Skeletal muscle satellite cell (primary cell): Measurements from ENCODE around the gene ADH7.
"Not testable (repeated sequence)": the region's sequence is repeated elsewhere in the genome, so short reads cannot be mapped to it uniquely, and the experiment has no call there.

Experiments
- H3K27me3 ChIP-seq: 2 replicates; pipeline ENCODE4 v1.7.0; 2013; ENCODE audit warnings: low read length; ENCODE audit not compliant: control insufficient read depth, insufficient read depth
- H3K36me3 ChIP-seq: 2 replicates; pipeline ENCODE4 v1.7.0; 2013; ENCODE audit warnings: mild to moderate bottlenecking, control low read depth, low read length; ENCODE audit not compliant: insufficient read depth
- H3K4me1 ChIP-seq: 2 replicates; pipeline ENCODE4 v1.7.0; 2013; ENCODE audit warnings: low read length; ENCODE audit not compliant: control insufficient read depth, insufficient read depth
- H3K4me2 ChIP-seq: 2 replicates; pipeline ENCODE4 v1.7.0; 2013; ENCODE audit warnings: mild to moderate bottlenecking, low read length
- H3K4me3 ChIP-seq: 2 replicates; pipeline ENCODE4 v1.7.0; 2013; ENCODE audit warnings: low read length
- H3K9ac ChIP-seq: 2 replicates; pipeline ENCODE4 v1.7.0; 2013; ENCODE audit warnings: mild to moderate bottlenecking, low read depth, low read length, moderate library complexity
- H3K9me3 ChIP-seq: replicated peaks from 2 replicates; pipeline ENCODE4 v1.7.0; 2013; ENCODE audit warnings: mild to moderate bottlenecking, control low read depth, low read length

ADH7 gene

GRCh38 chr4:99414902-99415301 is 20.2 kb downstream of the ADH7 start:
- not testable (repeated sequence) for H3K4me1 ChIP-seq, H3K4me2 ChIP-seq, H3K9me3 ChIP-seq, H3K4me3 ChIP-seq, H3K9ac ChIP-seq, H3K27me3 ChIP-seq, H3K36me3 ChIP-seq

DNA sequence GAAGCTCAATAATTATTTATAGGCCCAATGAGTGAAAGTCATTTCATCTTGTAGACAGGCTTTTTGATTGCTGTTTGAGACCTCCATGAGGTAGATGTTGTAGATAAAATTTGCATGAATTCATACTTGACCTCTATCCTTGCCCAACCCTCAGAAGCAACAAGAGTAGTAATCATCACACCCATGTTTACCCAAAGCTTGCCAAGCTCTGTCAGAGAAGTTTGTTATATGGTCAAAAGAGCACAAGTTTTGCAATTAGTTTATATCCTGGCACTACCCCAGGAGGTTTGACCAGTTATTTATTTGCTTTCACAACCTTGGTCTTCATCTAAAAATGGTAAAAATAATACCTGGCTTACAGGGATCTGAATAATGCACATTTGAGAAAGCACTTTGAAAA is 20.7 kb downstream of the ADH7 start:
- Histone ChIP-seq H3K9me3 (no peaks in the 10 kb centered on the region), H3K36me3 (no peaks in the 10 kb centered on the region), H3K9ac (no peak overlapping the region), H3K27me3 (no peaks in the 10 kb centered on the region), H3K4me3 (no peak overlapping the region), H3K4me2 (no peak overlapping the region), H3K4me1 (no peaks in the 10 kb centered on the region)

DNA sequence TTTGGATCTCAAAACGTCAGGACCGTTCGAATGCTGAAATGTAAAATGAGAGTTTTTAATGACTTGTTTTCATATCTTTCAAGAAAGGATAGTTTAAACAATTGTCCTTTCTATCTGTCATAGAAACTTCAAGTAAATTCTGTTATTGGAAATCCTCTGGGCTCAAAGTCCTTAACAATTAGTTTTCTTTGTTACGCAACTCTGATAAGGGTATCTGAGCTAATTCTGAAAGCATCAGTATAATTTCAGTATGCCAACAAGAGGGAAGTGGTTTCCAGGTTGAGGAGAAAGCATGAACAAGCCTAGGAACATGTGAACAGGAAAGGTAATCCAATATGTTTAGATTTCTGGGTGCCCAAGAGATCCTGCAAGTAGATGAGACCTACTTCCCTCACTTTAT is 22.0 kb downstream of the ADH7 start:
- no peaks in the 10 kb centered on the region for H3K4me1 ChIP-seq
- no peak overlapping the region for H3K4me2 ChIP-seq
- H3K9me3 ChIP-seq, result no peaks in the 10 kb centered on the region
- no peak overlapping the region for H3K9ac ChIP-seq
- H3K36me3 ChIP-seq, result no peaks in the 10 kb centered on the region
- no peak overlapping the region for H3K4me3 ChIP-seq
- H3K27me3 ChIP-seq, result no peaks in the 10 kb centered on the region

- no peaks in the 10 kb centered on the region for H3K4me1 ChIP-seq
- H3K36me3 ChIP-seq, result no peaks in the 10 kb centered on the region
- H3K4me2 ChIP-seq, result no peak overlapping the region
- no peaks in the 10 kb centered on the region for H3K27me3 ChIP-seq
- H3K9ac ChIP-seq, result no peak overlapping the region
- no peak overlapping the region for H3K4me3 ChIP-seq
- H3K9me3 ChIP-seq, result no peaks in the 10 kb centered on the region
These were observed 24.1 kb downstream of the ADH7 start for GRCh38 chr4:99411041-99411440.

DNA sequence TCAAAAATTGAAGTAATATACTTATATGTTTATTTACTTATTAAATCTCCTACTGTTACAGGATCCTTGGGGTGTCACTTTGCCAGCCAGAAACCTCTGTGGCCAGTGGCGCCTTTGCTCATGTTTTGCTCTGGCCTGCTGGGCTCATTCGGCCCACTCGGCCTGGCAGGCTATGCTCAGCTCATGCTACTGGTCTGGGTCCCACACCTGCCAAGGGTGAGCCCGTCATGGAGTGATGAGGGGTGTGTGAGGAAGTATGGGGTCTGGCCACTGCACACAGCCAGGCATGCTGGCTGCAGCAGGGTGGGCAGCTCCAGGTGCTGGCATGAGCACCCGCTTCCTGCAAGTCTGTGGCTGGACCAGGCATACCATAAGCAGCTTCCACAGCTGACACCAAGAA is 25.1 kb downstream of the ADH7 start:
- H3K36me3 ChIP-seq, result no peaks in the 10 kb centered on the region
- no peak overlapping the region for H3K9ac ChIP-seq
- peaks cover 4% of the 10 kb centered on the region for H3K4me1 ChIP-seq
- no peaks in the 10 kb centered on the region for H3K9me3 ChIP-seq
- no peak overlapping the region for H3K4me3 ChIP-seq
- no peaks in the 10 kb centered on the region for H3K27me3 ChIP-seq
- no peak overlapping the region for H3K4me2 ChIP-seq

- no peaks in the 10 kb centered on the region for H3K9me3 ChIP-seq
- H3K9ac ChIP-seq, result no peak overlapping the region
These were observed 26.8 kb downstream of the ADH7 start for GRCh38 chr4:99408346-99408745.

DNA sequence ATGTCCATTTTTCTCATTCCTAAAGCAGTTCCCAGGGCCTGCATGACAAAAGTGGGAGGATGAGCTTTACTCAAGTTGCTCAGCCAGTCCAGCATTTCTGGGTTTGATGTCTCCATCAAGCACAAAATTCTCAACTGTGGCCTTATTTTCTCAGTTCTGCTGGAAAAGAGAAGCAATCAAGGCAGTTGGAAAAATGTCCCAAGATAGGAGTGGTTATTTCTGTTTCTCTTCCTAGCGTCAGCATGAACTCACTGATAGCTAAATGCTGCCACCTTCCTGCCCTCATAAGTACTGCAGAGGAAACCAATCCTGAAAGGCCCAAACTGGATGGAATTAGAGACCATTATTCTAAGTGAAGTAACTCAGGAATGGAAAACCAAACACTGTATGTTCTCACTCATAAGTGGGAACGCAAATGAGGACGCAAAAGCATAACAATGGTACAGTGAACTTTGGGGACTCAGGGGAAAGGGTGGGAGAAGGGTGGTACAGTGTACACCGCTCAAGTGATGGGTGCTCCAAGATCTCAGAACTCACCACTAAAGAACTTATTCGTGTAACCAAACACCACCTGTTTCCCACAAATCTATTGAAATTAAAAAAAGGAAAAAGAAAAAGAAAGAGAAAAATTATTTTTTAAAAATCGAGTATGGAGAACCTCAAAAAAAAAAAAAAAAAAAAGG is 29.6 kb downstream of the ADH7 start:
- no peaks in the 10 kb centered on the region for H3K9me3 ChIP-seq

More at GRCh38 chr4:99408346-99408745, 26.8 kb downstream of the ADH7 start:
- Histone ChIP-seq H3K4me1 (peaks cover 20% of the 10 kb centered on the region), H3K36me3 (no peaks in the 10 kb centered on the region), H3K4me2 (no peak overlapping the region), H3K4me3 (no peak overlapping the region), H3K27me3 (no peaks in the 10 kb centered on the region)

GRCh38 chr4:99404595-99405287 is 30.4 kb downstream of the ADH7 start:
- Histone ChIP-seq H3K9me3 (no peaks in the 10 kb centered on the region), H3K4me3 (peak overlapping the region; percentile 40), H3K36me3 (no peaks in the 10 kb centered on the region), H3K9ac (peak overlapping the region; percentile 47), H3K4me1 (peaks cover 31% of the 10 kb centered on the region), H3K4me2 (peak overlapping the region; percentile 66), H3K27me3 (no peaks in the 10 kb centered on the region)

More for the DNA sequence above, 29.6 kb downstream of the ADH7 start:
- Histone ChIP-seq H3K4me2 (no peak overlapping the region), H3K4me1 (peaks cover 27% of the 10 kb centered on the region), H3K36me3 (no peaks in the 10 kb centered on the region), H3K4me3 (no peak overlapping the region), H3K27me3 (no peaks in the 10 kb centered on the region), H3K9ac (peak overlapping the region; percentile 47)

GRCh38 chr4:99403380-99404184 is 31.6 kb downstream of the ADH7 start:
- Histone ChIP-seq H3K4me3 (peak overlapping the region; percentile 35), H3K27me3 (no peaks in the 10 kb centered on the region), H3K9ac (peak overlapping the region; percentile 52), H3K9me3 (no peaks in the 10 kb centered on the region), H3K36me3 (no peaks in the 10 kb centered on the region), H3K4me2 (peak overlapping the region; percentile 66), H3K4me1 (peaks cover 31% of the 10 kb centered on the region)

DNA sequence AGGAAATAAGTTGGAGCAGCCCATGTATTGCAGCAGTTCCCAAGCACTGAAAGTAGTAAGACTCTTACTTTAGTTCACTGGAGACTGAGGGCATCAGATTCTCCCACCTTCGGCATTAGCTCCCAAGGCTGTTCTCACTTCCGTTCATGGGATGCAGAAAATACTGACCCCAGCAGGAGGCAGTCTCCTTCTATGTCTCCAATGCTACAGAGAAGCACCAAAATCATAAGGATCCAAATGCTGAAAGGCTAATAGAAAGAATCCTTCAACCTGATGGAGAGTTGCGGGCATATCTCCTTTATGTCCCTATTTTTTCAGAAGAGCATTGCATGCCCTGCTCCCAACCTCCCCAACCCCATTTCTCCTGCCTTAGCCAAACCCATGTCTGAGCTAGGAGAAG is 32.4 kb downstream of the ADH7 start:
- Histone ChIP-seq H3K4me2 (no peak overlapping the region), H3K9ac (no peak overlapping the region), H3K9me3 (no peaks in the 10 kb centered on the region), H3K27me3 (no peaks in the 10 kb centered on the region), H3K4me1 (peaks cover 31% of the 10 kb centered on the region), H3K36me3 (no peaks in the 10 kb centered on the region), H3K4me3 (no peak overlapping the region)

GRCh38 chr4:99400831-99401230 is 34.3 kb downstream of the ADH7 start:
- H3K4me2 ChIP-seq, result no peak overlapping the region
- no peaks in the 10 kb centered on the region for H3K36me3 ChIP-seq
- H3K4me3 ChIP-seq, result no peak overlapping the region
- peaks cover 34% of the 10 kb centered on the region for H3K4me1 ChIP-seq
- H3K27me3 ChIP-seq, result no peaks in the 10 kb centered on the region
- H3K9ac ChIP-seq, result no peak overlapping the region
- no peaks in the 10 kb centered on the region for H3K9me3 ChIP-seq
